HT-29 (cell line): ENCODE measurements around the gene STOML3. TPM values are rescaled to one million over a fixed set of nuclear protein-coding genes. Genes with fewer than 3 reads are reported as not detected.
"Not testable (repeated sequence)": the region's sequence is repeated elsewhere in the genome, so short reads cannot be mapped to it uniquely, and the experiment has no call there.

Source experiments
- DNase-seq: peaks from one replicate; pipeline ENCODE4 v3.0.0-alpha.2; 2015; ENCODE audit warnings: low spot score
- total RNA-seq: library from RNA; depleted of rRNA; stranded (reverse); fragments of >200 nt; shearing (Covaris generic); gene quantifications from 2 replicates; pipeline ENCODE4 v1.2.3, GENCODE V29; 2014; rRNA removed

The STOML3 gene, protein sequence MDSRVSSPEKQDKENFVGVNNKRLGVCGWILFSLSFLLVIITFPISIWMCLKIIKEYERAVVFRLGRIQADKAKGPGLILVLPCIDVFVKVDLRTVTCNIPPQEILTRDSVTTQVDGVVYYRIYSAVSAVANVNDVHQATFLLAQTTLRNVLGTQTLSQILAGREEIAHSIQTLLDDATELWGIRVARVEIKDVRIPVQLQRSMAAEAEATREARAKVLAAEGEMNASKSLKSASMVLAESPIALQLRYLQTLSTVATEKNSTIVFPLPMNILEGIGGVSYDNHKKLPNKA
- total RNA-seq = not detected in 2 replicates

GRCh38 chr13:38990693-38991092 is at the start of gene STOML3:
TSS of gene STOML3 (minus strand) at chr13:38990831. CDS start at chr13:38990721, 110 bp downstream.
- no peak for DNase-seq

DNA sequence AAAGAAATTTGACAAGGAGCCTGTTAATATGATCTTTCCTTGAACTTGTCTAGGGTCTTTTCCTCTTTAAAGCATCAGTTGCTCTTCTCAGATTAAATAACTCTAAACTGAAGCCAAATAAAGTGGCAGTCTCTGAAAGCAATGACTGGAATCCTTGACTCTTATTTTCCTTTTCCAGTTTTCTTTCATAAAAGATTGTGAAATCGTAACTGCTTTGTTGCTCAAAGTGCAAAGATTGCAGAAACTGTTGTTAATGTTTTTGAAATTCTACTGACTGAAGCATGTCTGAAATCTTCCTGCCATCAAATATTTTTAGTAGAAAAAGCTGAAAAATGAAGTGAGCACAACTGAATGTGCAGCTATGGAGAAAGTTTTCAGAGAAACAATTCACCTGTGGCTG is 49.6 kb upstream of the STOML3 start:
- DNase-seq = no peak

DNA sequence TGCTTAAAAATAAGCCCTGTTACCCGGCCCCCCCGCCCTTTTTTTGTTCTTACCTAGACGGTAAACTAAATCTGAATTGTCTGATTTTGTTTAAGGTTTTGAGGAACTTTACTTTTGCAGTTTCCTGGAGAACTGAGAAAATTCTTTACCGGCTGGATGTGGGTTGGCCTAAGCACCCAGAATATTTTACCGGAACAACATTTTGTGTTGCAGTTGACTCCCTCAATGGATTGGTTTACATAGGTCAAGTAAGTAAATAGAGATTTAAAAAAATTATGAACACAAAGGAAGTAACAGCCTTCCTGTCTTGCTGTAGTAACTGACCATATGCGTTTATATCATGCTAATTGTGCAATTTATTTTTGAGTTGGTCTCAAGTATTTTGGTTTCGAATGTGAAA is 48.4 kb upstream of the STOML3 start:
- DNase-seq = peak; percentile 27

GRCh38 chr13:39038569-39039030 is 48.0 kb upstream of the STOML3 start:
- DNase-seq = peak; percentile 60

- peak; percentile 95 for DNase-seq
These were observed 47.4 kb upstream of the STOML3 start, which contains the start of the genes NHLRC3 and PROSER1 for GRCh38 chr13:39037880-39038568. TSS of gene NHLRC3 (plus strand) at chr13:39038456. CDS start at chr13:39038640, 184 bp downstream. TSS of gene PROSER1 (minus strand) at chr13:39038089. CDS start at chr13:39037242, 847 bp downstream.

DNA sequence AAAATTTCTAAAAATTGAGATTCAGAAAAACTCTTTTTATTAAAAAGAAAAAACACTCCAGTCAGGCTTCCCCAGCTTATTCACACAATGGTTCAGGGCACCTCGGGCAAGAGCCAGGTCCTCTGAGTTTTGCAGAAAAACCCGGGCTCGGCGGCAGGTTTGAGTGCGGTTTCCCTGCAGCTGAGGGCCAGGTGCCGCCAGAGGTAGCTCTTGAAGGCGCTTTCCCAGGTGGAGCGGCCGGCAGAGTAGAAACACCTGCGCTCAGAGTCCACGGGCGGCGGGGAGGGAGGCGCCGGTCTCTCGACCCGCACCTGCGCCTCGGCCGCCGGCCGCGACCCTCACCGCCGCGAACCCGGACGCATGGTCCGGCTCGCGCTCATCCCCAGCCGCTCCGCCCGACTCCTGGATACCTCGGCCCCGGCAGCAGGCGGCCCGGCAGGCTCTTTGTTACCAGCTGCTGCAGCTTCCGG is 46.8 kb upstream of the STOML3 start:
- peak; percentile 71 for DNase-seq

DNA sequence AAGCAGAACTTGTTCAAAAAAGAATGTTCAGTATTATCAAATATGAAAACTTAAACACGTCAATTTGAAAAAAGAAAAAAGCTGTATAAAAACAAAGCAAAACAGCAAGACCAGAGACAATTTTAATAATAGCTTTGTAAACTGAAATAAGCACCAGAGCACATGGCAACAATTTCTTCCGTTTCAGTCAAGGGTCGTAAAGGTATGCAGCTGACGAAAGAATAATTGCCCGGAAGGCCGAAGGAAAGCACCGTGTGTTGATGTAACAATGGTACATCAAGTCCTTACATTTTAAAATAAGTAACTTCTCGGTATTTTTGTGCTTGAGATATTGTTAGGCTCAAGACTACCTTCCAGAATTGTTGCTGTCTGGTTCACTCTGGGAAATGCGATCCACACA is 45.6 kb upstream of the STOML3 start:
- DNase-seq = peak; percentile 61

- peak; percentile 28 for DNase-seq
These were observed 45.2 kb upstream of the STOML3 start for GRCh38 chr13:39035799-39036198.

DNA sequence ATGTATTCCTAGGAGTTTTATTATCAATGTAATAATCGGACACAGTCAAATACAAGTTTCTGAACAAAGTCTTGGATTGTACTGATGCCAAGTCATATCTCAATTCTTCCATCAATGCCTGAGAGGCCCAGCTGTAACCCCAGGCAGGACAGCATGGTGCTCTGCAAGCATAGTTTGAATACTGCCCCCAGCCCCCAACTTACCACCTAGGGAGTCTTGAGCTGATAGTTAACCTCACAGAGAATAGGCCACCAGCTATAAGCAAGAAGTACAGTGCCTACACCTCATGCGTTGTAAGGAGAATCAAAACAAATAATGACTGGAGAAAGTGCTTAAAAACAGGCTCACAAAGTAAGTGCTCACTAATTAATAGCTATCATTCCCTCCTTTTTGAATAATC is 44.6 kb upstream of the STOML3 start:
- DNase-seq = peak; percentile 16

DNA sequence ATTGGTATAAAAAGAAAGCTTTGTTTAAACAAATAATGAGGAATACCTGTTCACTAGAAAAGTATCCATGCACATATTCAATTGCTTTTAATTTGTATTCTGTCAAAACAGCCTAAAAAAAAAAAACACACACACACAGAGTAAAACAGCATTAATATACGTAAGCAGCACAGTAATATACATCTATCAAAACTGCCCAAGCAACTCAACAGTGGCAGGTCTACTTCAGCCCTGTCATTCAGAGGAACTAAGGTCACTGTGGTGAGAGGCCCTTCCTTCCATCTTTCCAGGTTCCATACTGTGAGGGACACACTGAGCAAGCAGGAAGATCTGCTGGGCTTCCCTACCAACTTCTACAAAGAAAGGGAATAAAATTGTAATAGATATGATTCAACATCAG is 43.5 kb upstream of the STOML3 start:
- no peak for DNase-seq

DNA sequence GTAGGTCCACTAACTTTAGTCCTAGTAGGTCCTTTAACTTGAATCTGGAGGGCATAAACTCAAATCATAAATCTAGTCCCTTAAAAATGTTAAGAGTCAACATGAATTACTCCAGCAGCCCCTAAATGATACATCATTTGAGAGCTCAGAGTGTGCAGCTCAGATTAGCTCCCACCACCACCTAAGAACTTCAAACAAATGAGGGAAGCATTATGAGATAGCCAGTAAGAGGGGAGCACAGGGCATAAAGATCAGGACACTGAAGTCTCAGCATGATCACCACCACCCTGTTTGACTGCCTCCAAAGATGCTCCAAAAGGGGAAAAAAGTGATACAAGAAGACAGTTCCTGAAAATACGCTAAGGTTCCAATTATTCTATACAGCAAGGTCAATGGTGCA is 41.5 kb upstream of the STOML3 start:
- DNase-seq = no peak

DNA sequence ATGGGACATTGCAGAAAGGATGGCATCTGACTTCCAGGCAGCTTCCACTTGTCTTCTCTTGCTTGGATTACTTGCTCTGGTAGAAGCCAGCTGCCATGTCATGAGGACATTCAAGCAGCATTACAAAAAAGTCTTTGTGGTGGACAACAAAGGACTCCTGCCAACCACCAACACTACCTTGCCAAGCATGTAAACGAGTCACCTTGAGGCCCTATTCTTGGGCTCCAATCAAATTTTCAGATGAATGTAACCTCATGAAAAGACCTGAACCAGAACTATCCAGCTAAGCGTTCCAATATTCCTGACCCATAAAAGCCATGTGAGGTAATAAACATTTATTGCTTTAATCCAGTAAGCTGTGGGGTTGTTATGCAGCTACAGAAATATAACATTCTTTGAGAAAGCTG is 34.8 kb upstream of the STOML3 start:
- no peak for DNase-seq

GRCh38 chr13:39023761-39024160 is 33.1 kb upstream of the STOML3 start:
- DNase-seq = peak; percentile 68

DNA sequence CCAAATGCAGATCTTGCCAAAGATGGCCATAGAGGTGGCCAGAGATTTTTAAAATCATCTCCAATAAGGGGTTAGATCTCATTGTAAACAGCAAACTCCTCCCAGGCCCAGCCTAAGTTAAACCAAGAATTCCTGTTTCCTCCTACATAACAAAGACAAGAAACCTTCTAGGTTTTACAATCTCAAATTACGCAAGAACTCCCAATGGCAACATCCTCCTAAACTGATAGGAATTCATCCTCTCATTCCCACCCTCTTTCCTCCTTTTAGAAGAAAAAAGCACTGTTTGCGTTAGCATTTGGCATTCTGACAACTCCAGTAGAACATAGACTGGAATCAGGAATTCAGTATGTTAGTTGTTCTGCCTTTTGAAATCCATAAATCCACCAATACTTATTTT is 32.7 kb upstream of the STOML3 start:
- no peak for DNase-seq

DNA sequence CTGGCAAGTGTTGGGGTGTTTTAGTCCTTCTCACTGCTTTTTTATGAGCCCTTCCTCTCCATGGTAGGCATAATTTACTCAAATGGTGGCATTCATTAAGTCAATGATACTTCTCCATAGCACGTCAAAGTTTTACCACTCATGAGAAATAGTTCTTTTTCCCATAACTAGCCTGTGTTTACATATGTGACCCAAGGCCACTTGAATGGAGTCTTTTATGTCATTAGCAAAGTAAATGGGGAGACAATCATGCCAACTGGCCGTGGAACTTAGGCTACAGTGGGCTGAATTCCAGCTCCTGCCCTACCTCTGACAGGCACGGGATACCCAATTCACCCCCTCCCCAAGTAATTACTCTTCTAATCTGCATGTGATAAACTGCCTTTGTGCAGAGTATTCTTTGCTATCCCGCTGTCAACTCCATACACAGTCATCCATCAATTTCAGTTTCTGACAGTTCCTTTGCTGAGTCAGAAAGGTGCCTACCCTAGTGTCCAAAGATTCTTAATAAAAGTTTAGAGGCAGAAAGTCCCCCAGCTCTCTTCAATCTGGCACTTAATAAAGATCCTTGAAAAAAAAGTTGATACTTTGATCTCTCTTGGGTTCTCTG is 30.3 kb upstream of the STOML3 start:
- no peak for DNase-seq

GRCh38 chr13:39016787-39017186 is 26.2 kb upstream of the STOML3 start:
- DNase-seq = peak; percentile 59

DNA sequence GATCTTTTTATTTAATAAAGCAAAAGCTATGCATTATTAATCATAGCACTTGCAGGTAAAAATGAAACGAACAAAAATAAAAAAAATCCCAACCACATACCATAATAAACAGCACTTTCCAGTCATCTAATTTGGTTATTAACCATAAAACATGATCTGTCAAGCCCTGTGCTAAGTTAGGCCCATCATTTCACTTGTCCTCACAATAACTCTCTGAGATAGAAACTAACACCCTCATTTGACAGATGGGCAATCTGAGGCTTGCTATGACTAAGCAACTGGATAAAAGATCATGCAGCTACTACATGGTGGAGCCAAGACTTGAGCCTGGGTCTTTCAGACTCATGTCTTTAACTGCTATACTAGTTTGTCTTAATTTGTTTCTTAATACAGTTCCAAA is 25.5 kb upstream of the STOML3 start:
- no peak for DNase-seq

DNA sequence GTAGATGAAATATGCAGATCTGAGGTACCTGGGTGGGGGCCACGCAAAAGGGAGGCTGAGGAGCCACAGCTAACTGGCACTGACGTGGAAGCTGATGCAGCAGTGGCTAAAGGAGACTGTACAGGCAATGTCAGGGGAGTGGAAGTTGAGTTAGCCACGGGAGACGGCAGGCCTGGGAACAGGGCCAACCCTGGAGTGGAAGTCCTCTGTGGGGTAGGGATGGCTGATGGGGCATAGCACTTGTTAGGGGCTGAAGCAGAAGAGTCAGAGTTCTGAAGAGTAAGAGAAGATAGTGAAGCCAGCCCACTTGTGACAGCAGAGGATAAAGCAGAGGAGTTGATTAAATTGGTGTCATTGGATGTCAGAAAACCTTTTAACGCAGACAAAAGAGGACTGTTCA is 22.8 kb upstream of the STOML3 start:
- DNase-seq = no peak

- DNase-seq = no peak
These were observed 22.0 kb upstream of the STOML3 start for GRCh38 chr13:39012608-39013007.

GRCh38 chr13:39006371-39007111 is 15.9 kb upstream of the STOML3 start:
- DNase-seq = not testable (repeated sequence)

GRCh38 chr13:38998739-38999138 is 8.1 kb upstream of the STOML3 start:
- no peak for DNase-seq

GRCh38 chr13:38993381-38993780 is 2.8 kb upstream of the STOML3 start:
- DNase-seq = no peak
